Hematopoietic multipotent progenitor cell (in vitro differentiated cells): ENCODE data around the gene SOX10. TPM values are rescaled to one million over a fixed set of nuclear protein-coding genes. Genes with fewer than 3 reads are reported as not detected.
"Not testable (repeated sequence)": the region's sequence is repeated elsewhere in the genome, so short reads cannot be mapped to it uniquely, and the experiment has no call there.

Source experiments
- DNase-seq, 3 donors: peaks; one replicate each; pipeline ENCODE4 v3.0.0-alpha.2; 2011 to 2015; ENCODE audit warnings: low read depth in 2 of 3, low spot score in 2 of 3
- total RNA-seq: library from RNA; depleted of rRNA; stranded (reverse); fragments of >200 nt; gene quantifications from one replicate; pipeline ENCODE4 v1.2.3, GENCODE V29; 2012

SOX10 gene
- total RNA-seq, 1 donor, result not detected

DNA sequence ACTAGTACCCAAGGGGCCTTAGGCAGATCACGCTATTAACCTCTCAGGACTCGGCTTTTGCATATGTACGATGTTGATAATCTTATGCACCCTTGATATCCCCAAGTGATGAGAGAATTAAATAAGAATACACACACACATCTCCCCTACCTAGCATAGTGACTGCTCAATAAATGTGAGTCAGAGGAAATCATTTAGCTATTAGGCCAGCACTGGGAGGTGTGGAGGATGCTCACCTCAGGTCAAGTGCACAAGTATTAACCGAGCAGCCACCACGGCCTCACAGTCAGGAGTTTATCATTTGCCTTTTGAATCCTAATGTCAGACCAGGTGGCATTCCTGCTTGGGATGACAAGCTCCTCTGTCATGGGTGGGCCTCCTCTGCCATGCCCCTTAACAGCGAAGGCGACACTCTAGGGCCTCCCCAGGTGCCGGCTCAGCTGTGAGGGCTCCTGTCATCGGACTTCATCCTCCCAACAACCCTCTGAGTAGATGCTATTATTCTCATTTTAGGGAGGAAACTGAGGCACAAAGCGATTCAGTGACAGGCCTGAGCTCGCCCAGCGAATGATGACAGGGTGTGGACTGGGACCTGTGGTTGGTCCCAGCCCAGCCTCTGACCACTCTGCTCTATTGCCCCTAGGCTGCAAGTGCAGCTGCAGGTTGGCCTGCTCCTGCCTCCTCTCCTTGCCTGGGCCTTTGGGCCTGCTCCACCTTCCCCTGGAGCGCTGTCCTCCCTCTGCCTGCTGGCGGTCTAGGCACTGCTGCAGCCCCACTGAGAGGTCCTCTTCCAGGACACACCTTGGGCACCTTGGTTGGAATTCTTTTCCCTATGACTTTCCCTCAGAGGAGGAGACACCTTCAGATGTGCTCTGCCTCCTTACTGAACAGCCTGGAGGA lies 5.0 kb upstream of the SOX10 start:
- DNase-seq, result no peak

DNA sequence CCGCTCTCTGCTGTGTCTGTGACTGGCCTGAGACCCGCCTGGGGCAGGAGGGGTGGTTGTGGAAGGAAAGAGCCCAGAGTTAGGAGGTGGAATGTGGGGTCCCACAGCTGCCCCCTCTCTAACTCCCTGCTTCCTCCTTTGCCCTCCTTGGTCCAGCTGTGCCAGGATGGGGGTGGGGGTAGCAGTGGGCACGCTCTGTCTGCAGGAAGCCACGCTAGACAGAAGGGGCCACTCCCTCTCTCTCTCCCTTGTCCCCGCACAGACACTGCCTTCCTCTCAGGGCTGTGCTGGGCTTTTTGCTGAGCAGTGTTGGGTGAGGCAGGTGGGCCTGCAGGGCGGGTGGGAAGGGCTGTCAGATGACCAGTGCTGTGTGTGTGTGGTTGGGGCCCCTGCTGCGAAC lies 2.0 kb upstream of the SOX10 start:
- peak in 1 of 3 donors; percentile 29 for DNase-seq

DNA sequence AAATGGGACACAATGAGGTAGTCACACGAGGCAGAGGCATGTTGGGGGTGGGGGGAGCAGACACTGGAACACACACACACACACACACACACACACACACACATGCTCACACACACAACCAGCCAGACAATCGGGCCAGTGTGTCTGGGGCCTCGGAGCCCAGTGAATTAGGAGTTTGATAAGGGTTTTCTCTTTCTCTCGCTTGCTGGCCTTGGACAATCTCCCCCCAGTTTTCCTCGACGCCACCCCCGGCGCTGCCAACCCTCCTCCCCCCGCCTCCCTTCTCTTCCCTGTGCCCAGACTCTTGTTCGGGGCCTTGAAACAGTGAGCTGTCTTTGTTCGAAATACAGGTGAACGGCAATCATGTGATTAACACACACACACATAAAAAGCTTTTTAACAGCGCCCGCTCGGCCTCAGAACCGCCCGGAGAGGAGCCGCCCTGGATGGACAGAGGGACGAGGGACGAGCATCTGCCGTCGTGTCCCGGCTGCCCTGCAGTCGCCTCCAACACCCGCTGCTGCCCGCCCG lies 1.5 kb upstream of the SOX10 start:
- no peak for DNase-seq

DNA sequence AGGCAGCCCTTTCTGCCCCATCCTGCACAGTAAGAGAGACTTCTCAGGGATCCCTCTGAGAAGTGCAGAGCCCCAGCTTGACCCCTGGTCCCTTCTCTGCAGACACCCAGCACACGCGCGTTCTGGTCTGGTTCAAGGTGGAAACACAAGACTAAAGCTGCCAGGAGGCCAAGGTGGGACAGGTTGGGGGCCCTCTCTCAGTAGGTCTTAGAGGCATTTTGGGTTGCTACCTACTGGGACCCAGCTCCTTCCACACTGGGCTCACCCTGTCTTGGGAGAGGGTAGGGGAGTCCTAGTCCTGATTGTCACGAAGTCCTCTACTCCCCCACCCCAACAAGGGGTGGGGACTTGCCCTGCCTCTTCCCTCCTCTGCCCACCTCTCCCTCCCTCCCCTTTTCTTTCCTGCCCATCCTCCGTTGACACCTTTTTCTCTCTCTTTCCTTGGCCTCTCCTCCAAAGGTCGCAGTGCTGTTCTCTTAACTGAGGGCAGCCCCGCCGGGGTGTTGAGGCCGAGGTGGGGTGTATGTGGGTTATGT lies 763 bp upstream of the SOX10 start:
- DNase-seq, result no peak

DNA sequence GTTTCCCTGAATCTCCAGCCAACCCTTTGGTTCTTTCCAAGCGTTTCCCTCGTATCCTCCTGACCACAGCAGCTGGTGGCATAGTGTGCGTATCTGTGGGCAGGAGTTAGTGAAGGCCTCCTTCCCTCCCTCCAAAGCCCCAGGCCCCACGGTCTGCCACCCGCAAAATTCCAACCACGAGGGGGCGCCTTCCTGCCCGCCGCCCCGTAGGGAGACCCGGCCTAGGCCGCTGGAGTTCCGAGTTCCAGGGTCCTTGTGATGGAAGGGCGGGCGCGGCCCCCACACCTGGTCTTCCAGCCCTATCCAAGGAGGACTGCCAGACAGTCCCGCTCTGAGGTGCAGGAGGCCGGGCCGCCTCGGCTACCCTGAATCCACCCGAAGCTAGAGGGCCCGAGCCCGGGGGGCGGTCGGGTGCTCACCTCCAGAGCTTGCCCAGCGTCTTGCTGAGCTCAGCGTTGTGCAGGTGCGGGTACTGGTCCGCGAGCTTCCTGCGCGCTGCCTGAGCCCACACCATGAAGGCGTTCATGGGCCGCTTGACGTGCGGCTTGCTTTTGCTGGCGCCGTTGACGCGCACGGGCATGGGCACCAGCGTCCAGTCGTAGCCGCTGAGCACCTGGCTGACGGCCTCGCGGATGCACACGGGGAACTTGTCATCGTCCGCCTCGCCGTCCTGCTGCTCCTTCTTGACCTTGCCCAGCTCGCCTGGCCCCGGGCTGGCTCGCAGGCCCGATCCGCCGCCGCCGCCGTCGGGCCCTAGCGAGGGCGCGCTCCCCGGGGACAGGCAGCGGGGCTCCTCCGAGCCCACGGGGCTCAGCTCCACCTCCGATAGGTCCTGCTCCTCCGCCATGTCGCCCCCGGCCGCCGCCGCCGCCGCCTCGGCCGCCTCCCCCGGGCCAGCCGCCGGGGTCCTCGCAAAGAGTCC lies 1.2 kb downstream of the SOX10 start:
- DNase-seq, result no peak

DNA sequence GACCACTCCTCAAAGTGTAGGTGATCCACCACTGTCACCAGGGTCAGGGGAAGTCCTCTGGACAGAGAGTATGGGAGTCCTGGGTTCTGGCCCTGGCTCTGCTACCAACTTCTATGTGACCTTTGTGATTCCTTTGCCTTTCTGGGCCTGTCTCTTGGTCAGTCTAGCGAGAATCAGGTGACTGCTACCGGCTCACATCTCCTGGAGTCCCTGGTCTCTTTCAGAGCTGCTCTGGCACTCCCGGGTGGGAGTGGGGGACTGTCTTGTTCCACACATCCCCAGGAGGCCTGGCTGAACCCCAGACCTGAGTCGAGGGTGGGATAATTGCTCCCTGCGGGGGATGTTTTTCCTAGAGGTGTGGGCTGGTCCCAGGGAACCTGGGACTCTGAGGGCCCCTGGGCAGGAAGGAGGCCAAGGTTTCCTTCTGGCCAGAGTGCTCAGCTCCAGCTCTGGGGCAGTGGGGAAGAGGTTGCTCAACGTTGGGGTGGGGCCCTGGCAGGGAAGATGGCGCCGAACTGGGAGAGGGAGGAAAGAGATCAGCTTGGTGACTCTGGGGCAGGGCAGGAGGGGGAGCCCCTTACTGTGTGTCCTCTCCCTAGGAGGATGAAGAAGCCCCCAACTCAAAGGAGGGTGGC lies 2.1 kb downstream of the SOX10 start:
- DNase-seq, result no peak

DNA sequence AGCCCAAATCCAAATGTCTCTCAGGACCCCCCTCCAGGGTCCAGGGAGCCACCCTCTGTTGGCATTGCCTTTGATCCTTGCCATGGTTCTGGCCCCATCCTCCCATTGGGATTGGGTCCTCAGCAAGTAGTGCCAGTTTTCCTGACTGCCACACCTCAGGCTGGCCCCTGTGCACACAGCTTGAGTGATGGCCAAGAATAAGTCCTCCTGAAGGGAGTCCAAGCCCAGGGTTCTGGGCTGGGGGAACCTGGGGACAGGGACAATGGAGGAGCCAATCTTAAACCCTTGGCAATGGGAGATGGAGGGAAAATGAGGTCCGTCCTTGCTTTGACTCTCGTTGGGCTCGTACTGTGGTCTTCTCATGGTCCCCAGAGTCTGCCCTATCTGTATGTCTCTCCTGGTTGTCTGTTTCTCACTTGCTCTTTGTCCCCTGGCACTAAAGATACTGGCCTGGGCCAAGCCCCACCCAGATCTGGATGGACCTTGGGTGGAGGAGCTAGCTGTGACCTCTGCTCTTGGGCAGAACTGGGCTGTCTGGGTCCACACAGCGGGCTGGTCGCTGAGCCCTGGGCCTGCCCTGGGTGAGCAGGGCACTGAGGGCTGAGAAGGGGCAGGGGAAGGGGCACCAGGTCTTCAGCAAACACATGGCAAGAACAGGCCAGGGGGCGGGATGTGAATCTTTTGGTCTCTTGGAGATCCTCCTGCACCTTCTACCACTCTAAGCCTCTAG lies 2.9 kb downstream of the SOX10 start:
- DNase-seq, result no peak

DNA sequence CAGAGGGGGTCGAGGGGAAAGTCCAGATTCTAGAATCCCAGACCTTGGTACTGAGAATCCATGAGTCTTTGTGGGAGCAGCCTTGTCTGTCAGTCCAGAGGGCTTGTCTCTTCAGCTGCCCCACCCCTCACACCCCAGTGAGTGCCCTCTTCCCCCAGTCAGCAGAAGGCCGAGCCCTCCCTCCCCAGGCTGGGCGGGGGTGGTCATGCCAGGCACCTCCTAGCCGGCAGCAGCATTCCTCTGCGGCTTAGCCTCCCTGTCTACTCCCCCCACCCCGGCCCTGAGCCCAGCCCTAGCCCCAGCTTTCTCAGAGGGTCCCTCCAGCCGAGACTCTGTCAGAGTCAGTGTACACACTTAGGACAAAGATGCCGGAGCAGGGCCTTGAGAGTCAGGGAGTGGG lies 4.6 kb downstream of the SOX10 start:
- no peak for DNase-seq

DNA sequence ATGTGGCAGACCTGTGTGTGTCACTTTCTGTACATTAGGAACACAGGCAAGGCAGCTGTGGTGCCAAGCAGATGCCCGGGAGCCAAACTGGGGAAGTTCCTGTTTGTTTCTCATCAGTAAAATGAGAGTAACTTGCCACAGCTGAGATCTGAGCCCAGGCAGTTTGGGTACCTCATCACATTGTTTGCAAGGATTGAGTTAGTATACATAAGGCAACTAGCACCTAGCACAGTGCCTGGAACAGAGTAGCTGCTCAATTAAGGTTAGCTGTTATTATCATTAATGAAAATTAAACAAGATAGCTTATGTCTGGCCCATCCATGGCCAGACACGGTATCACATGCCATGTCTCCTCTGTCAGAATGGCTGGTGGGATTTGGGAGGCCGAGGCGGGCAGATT lies 7.8 kb downstream of the SOX10 start:
- DNase-seq, result no peak

DNA sequence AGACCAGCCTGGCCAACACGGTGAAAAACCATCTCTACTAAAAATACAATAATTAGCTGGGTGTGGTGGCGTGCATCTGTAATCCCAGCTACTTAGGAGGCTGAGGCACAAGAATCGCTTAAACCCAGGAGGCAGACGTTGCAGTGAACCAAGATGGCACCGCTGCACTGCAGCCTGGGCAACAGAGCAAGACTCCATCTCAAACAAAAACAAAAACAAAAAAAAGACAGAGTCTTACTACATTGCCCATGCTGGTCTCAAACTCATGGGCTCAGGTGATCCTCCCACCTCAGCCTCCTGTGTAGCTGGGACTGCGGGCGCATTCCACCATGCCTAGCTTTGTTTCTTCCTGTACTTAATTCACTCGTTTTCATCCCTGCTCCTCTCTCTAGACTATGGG lies 8.3 kb downstream of the SOX10 start:
- DNase-seq, result not testable (repeated sequence)

DNA sequence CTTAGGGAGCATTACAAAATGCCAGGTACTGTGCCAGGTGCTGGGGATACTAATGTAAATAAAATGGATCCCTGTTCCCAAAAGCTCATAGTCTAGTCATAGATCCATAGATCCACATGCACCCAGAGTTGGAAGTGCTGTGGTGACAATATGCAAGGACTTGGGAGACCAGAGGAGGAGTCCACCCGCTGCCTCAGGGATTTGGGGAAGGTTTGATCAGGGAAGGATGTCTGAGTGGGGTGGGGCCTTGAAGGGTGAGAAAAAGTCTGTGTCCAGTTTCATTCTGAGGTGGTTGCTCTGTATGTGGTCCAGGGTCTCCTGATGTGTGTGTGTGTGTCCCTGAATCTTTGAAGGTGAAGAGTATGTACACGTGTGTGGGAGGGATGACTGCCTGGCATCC lies 9.2 kb downstream of the SOX10 start:
- DNase-seq, result no peak

DNA sequence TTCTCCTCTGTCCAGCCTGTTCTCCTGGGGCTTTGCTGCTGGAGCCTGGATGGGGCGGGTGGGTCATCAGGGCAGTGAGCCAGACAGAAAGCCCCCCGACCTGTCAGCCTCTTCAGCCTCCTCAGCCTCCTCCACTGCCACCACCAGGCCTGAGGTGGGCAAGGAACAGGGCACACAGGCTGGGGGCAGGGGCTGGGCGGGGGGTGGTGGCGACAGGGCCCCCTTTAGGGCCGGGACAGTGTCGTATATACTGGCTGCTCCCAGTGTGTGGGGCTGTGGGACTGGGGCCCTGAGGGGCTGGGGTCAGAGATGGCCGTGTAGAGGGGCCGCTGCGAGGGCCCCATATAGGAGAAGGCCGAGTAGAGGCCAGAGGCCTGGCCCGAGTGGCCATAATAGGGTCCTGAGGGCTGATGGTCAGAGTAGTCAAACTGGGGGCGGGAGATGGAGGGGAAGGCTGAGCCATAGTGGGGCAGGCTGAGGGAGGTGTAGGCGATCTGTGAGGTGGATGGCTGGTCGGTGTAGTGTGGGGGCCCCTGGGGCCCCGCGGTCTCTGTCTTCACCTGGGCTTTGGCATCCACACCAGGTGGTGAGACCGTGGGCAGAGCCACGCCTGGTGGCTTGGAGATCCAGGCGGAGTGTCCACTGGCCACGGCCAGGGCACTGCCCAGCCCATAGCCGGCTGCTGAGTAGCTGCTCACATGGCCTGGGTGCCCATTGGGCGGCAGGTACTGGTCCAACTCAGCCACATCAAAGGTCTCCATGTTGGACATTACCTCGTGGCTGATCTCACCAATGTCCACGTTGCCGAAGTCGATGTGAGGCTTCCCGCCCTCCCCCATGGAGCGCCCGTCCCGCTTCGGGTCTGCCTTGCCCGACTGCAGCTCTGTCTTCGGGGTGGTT lies 10.8 kb downstream of the SOX10 start:
- no peak for DNase-seq

DNA sequence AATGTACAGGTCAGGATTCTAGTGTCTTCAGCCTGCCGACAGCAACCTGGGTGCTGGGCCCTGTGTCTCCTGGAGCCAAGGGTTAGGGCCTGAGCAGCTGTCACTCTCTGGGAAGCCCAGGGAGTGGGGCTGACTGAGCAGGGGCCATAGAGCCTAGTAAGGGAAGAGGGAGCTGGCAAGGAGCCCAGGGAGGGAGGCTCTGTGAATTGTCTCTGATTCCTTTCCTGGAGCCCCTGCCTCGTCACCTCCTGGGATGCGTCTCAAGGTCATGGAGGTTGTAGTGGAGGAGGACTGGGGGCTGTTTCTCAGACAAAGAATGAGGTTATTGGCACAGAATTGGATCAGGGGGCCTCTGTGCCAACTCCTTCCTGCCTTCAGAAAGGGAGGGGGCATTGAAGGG lies 11.8 kb downstream of the SOX10 start:
- DNase-seq, result no peak

DNA sequence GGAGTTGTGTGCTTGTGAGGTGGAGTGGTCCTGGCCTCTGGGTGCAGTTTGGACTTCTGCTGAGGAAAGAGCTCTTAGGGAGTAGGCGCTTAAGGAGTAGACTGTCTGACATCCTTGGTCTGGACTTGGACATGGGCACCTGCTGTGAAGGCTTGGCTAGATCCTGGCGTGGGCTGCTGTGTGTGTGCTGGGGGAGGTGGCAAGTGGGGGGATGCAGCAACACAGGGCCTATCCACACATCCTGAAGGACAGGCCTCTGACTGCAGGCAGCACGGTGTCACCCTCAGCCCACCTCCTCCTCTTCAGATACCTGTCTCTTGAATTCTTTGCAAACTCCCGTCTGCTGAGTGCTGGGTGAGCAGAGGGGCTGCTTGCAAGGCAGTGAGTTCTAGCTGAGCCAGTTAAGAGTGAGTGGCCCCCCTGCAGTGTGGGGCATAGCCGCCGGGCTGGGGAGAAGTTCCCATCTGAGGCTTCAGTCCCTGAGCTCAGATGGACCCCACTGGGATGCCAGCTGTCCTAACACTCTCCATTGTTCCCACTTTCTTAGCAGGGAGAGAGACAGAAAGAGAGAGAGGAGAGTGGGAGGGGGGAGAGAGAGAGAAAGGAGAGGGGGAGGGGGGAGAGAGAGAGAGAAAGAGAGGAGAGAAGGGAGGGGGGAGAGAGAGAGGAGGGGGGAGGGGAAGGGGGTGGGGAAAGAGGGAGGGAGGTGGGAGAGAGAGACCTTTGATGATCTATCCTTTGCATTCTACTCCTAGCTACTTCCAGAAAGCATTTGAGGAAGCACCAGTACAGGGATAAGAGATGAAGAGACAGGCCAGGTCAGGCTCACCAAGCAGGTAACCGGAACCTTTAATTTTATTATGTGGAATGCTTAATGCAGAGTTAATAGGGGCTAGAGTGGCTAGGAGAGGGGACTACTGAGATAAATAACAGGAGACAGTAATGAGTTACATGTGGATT lies 12.6 kb downstream of the SOX10 start:
- DNase-seq, result no peak

DNA sequence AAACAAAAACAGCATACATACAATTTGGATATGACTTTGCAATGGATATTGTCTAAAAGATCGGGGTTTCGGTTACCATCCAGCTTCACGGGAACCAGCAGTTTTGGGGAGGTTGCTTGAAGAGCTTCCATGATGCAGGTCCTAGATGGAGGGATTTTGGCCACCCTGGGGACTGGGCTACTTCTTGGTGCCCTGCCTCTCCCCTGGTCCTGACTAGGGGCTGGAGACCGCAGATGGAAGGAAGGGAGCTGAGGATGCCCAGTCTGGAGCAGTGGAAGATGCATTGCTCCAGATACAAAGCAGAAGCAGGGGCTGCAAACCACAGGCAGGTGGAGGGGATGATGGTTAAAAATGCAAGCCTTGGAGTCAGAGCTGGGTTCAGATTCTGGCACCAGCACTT lies 13.5 kb downstream of the SOX10 start:
- DNase-seq, result no peak

DNA sequence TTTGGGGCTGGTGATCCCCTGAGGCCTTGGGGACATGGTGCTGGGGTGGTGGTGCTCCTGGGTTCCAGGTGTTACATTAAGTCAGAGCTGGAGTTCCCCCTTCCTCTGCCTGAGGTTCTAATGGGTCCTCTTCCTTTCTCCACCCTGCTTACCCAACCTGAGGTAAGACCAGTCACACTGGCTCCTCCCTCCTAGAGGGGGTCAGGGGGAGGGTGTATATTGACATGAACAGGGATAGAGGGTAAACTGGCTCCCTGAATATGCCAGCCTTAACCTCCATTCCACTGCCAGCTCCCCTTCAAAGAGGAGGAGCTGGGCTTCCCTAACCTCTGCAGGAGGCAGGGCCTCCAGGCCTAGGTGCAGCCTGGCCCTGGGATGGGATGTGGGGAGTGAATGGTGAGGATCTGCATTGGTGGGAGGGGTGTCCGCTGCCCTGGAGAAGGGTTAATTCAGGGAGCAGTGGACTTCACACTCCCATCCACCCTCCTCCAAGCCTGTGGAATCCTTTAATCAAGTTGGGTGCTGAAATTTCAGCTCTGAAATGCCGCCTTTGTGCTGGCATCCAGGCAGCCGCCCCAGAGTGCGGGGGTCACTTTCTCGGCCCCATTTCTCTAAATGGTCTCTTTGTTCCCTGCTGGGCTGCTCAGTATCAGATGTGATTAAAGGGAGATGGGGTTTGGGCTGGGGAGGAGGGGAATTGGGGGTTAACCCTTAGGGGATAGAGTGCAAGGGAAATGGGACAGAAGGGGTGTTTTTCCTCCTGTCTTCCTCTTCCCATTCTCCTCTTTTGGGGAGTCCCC lies 15.7 kb downstream of the SOX10 start:
- no peak for DNase-seq
